Esophagus muscularis mucosa (tissue), 4 donors: ENCODE data around the gene GLIS1. TPM values are rescaled to one million over a fixed set of nuclear protein-coding genes. Genes with fewer than 3 reads are reported as not detected.

Source experiments
- DNase-seq: peaks from one replicate; pipeline ENCODE4 v3.0.0-alpha.2; 2017; ENCODE audit errors: extremely low spot score
- H3K27ac ChIP-seq, 4 donors: fragments of 200-600 bp; sonication (generic); replicated peaks in 1 of 4; 1 replicate in 3 of 4; 2 replicates in 1 of 4; pipeline ENCODE4 v1.5.1; 2016 to 2019; ENCODE audit warnings: mild to moderate bottlenecking in 1 of 4
- H3K27me3 ChIP-seq, 4 donors: fragments of 200-600 bp; sonication (generic); one replicate each; pipeline versions ENCODE4 v1.5.1 to v1.6.0; 2016 to 2019
- H3K36me3 ChIP-seq, 4 donors: fragments of 200-600 bp; sonication (generic); one replicate each; pipeline ENCODE4 v1.5.1; 2016 to 2019
- H3K4me1 ChIP-seq, 4 donors: fragments of 200-600 bp; sonication (generic); one replicate each; pipeline ENCODE4 v1.5.1; 2016 to 2019
- H3K4me3 ChIP-seq, 4 donors: fragments of 200-600 bp; sonication (generic); 1 replicate in 2 of 4; 2 replicates in 2 of 4; pipeline ENCODE4 v1.5.1; 2016 to 2019; ENCODE audit warnings: mild to moderate bottlenecking in 4 of 4, moderate library complexity in 1 of 4
- H3K9me3 ChIP-seq, 4 donors: fragments of 200-600 bp; sonication (generic); 1 replicate in 3 of 4; 2 replicates in 1 of 4; pipeline ENCODE4 v1.5.1; 2016 to 2019
- CTCF ChIP-seq, 3 experiments: fragments of 200-600 bp in 2 of 3; fragments of 450-650 bp in 1 of 3; sonication (generic) in 2 of 3; IDR thresholded peaks; one replicate each; pipeline ENCODE4 v1.5.1; 2017 to 2019; ENCODE audit warnings: antibody characterized with exemption in 3 of 3, mild to moderate bottlenecking in 2 of 3, moderate library complexity in 1 of 3
- EP300 ChIP-seq: sonication (generic); formaldehyde crosslinking; IDR thresholded peaks from one replicate; pipeline ENCODE4 v1.6.1; 2017; ENCODE audit warnings: antibody characterized with exemption
- POLR2A ChIP-seq: fragments of 450-650 bp; IDR thresholded peaks from one replicate; pipeline ENCODE4 v1.6.1; 2017; ENCODE audit warnings: antibody characterized with exemption, moderate library complexity, mild to moderate bottlenecking, low read depth
- POLR2AphosphoS5 ChIP-seq, 2 donors: sonication (generic); formaldehyde crosslinking; IDR thresholded peaks; one replicate each; pipeline ENCODE4 v1.6.1; 2017; ENCODE audit warnings: antibody characterized with exemption in 2 of 2
- WGBS: methylation state at CpG from one replicate; pipeline ENCODE4 v1.1.5; 2018; 5-methylcytosine and 5-hydroxymethylcytosine counted together
- intact Hi-C: fragments of 100-400 bp; cut with DNase I; formaldehyde crosslinking; loops from one replicate; pipeline ENCODE4 v1.15.1; 2023
- total RNA-seq, 4 donors: library from RNA; depleted of rRNA; stranded (reverse); fragments of >200 nt; gene quantifications; one replicate each; pipeline versions ENCODE4 v1.1.0 to v1.2.1, GENCODE V29; 2016

The GLIS1 gene
- total RNA-seq, 4 donors from 2014 or later = 0.17 to 0.42 TPM; not detected in 2

GRCh38 chr1:53669621-53670191, 69.3 kb downstream of the GLIS1 start:
- Histone ChIP-seq H3K4me1 (no peaks in the 10 kb centered on the region), H3K27ac (no peak overlapping the region), H3K27me3 (no peaks in the 10 kb centered on the region), H3K9me3 (no peaks in the 10 kb centered on the region), H3K4me3 (no peak overlapping the region), H3K36me3 (no peaks in the 10 kb centered on the region)
- intact Hi-C loops = no loop called here
- TF ChIP-seq POLR2AphosphoS5 (IDR thresholded peaks at IDR 0.05) (no peak), POLR2A (no peak), CTCF (IDR thresholded peaks at IDR 0.05) (no peak), EP300 (no peak)
- 90% methylated on average over 2 of the region's 3 CpGs for WGBS
- DNase-seq = no peak

GRCh38 chr1:53666566-53666965, 72.4 kb downstream of the GLIS1 start:
- Histone ChIP-seq H3K36me3 (no peaks in the 10 kb centered on the region), H3K27me3 (no peaks in the 10 kb centered on the region), H3K4me1 (no peaks in the 10 kb centered on the region), H3K4me3 (no peak overlapping the region), H3K27ac (no peak overlapping the region), H3K9me3 (no peaks in the 10 kb centered on the region)
- intact Hi-C loops = no loop called here
- TF ChIP-seq POLR2A = no peak
- TF ChIP-seq EP300 = no peak
- no peak for TF ChIP-seq CTCF (IDR thresholded peaks at IDR 0.05)
- TF ChIP-seq POLR2AphosphoS5 (IDR thresholded peaks at IDR 0.05) = no peak
- DNase-seq = no peak
- 91% methylated on average over 1 of the region's 1 CpG for WGBS

GRCh38 chr1:53665996-53666395, 73.0 kb downstream of the GLIS1 start:
- H3K9me3 ChIP-seq = no peaks in the 10 kb centered on the region
- intact Hi-C loops = no loop called here
- H3K27me3 ChIP-seq = no peaks in the 10 kb centered on the region
- TF ChIP-seq EP300 (no peak), POLR2A (no peak), POLR2AphosphoS5 (IDR thresholded peaks at IDR 0.05) (no peak), CTCF (IDR thresholded peaks at IDR 0.05) (no peak)
- no peak for DNase-seq
- H3K27ac ChIP-seq = no peak overlapping the region
- H3K4me3 ChIP-seq = no peak overlapping the region
- H3K36me3 ChIP-seq = no peaks in the 10 kb centered on the region
- H3K4me1 ChIP-seq = no peaks in the 10 kb centered on the region
- 46% methylated on average over 2 of the region's 2 CpGs for WGBS

- H3K4me1 ChIP-seq = no peaks in the 10 kb centered on the region
- TF ChIP-seq POLR2AphosphoS5 (IDR thresholded peaks at IDR 0.05) = no peak
- TF ChIP-seq POLR2A = no peak
- TF ChIP-seq EP300 = no peak
- TF ChIP-seq CTCF (IDR thresholded peaks at IDR 0.05) = no peak
Measured at GRCh38 chr1:53663529-53664300, 75.2 kb downstream of the GLIS1 start.

More at GRCh38 chr1:53663529-53664300, 75.2 kb downstream of the GLIS1 start:
- H3K27me3 ChIP-seq = peaks cover 0 to 8% (median 0%) of the 10 kb centered on the region in 4 donors
- intact Hi-C loops = no loop called here
- no peak overlapping the region for H3K27ac ChIP-seq
- DNase-seq = no peak
- WGBS = 65% methylated on average over 4 of the region's 15 CpGs
- no peaks in the 10 kb centered on the region for H3K36me3 ChIP-seq
- no peak overlapping the region for H3K4me3 ChIP-seq
- H3K9me3 ChIP-seq = no peaks in the 10 kb centered on the region
